ENCODE measurements around the gene ZFP36L2. TPM values are rescaled to one million over a fixed set of nuclear protein-coding genes. Genes with fewer than 3 reads are reported as not detected.
A peak's percentile ranks its signal among the peaks of the same experiment; 100 is the strongest.

The ZFP36L2 gene
- total RNA-seq, 1 experiment from 2014 or later: 105 TPM

DNA sequence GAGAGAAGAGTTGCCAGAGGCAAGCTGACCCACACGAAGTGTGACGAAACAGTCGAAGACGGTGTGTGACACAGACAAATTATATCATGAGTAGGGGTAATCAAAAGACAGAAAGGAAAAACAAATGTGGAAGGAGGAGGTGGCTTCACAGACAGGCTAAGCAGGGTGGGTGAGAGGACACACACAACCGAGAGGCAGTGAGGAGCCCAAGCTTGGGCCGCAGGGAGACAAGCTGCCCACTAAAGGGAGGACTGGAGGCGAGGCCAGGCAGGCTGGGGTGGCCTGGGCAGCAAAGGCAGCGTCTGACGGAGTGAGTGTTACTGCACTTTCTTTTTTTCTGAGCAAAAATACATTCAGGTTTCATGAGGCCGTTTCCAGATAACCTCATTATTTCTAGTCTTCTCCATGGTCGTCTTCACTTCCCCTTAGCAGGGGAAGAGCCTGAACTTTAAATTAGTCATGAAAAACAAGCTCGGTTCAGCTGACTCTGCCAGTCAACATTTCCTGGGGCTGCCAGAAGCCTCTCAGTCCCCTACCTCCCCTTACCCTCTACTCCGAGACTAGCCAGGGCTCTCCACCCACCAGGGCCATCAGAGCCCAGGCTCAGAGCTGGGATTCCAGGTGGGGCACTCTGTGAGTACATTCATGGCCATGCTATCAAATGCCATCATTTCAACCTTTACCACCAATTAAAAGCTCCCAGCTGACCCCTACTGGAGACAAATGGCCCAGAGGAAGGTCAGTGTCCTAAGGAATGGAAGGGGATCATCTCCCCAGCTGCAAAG lies 13.8 kb upstream of the ZFP36L2 start:
- H3K27ac Mint-ChIP-seq: peak overlapping the region in 1 of 3 experiments; percentile 3; a peak in 2 of 7 replicates
- TF ChIP-seq, protein P1, sequence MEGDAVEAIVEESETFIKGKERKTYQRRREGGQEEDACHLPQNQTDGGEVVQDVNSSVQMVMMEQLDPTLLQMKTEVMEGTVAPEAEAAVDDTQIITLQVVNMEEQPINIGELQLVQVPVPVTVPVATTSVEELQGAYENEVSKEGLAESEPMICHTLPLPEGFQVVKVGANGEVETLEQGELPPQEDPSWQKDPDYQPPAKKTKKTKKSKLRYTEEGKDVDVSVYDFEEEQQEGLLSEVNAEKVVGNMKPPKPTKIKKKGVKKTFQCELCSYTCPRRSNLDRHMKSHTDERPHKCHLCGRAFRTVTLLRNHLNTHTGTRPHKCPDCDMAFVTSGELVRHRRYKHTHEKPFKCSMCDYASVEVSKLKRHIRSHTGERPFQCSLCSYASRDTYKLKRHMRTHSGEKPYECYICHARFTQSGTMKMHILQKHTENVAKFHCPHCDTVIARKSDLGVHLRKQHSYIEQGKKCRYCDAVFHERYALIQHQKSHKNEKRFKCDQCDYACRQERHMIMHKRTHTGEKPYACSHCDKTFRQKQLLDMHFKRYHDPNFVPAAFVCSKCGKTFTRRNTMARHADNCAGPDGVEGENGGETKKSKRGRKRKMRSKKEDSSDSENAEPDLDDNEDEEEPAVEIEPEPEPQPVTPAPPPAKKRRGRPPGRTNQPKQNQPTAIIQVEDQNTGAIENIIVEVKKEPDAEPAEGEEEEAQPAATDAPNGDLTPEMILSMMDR (conservative IDR thresholded peaks at IDR 0.05): peak; percentile 51; the same call in 2 of the 3 replicates
- no CpG with 5 or more reads among the region's 13 CpGs for WGBS (ENCODE audit: extremely low coverage, insufficient read length, low lambda C conversion rate)

More for the DNA sequence above, 13.8 kb upstream of the ZFP36L2 start:
- Histone ChIP-seq H2BK20ac (ENCODE audit: low read depth, low read length, poor library complexity, severe bottlenecking) (no peak overlapping the region), H4K20me1 (ENCODE audit: control insufficient read depth, insufficient read depth, insufficient read length) (no peaks in the 10 kb centered on the region), H3K27ac (ENCODE audit: insufficient read length, low read depth, low read length) (no peak overlapping the region), H4K5ac (ENCODE audit: insufficient read length, low read depth, low read length) (no peak overlapping the region), H3K4ac (ENCODE audit: low read depth, low read length) (no peak overlapping the region), H2AFZ (ENCODE audit: low read length) (no peak overlapping the region), H2AK5ac (ENCODE audit: insufficient read length, low read length) (no peak overlapping the region), H3K18ac (ENCODE audit: insufficient read length, low read depth, low read length) (no peak overlapping the region), H3K56ac (ENCODE audit: insufficient read length, low read depth, low read length) (no peak overlapping the region), H3K4me2 (ENCODE audit: insufficient read depth, insufficient read length, low read length) (no peak overlapping the region), H3K9me3 (ENCODE audit: control insufficient read depth, low read depth, low read length) (no peaks in the 10 kb centered on the region), H4K91ac (ENCODE audit: insufficient read length, low read depth, low read length) (no peak overlapping the region), H2BK120ac (ENCODE audit: low read depth, low read length, poor library complexity, severe bottlenecking) (no peak overlapping the region), H2BK5ac (ENCODE audit: insufficient read length, low read length) (no peak overlapping the region), H4K8ac (replicated peaks; ENCODE audit: insufficient read length, low read depth, low read length) (no peak overlapping the region), H3K14ac (ENCODE audit: insufficient read depth, low read length) (no peak overlapping the region), H3K23ac (ENCODE audit: insufficient read length, low read depth, low read length) (no peak overlapping the region), H3K4me1 (ENCODE audit: insufficient read depth, low read length) (no peaks in the 10 kb centered on the region), H2BK12ac (ENCODE audit: insufficient read length, low read depth, low read length) (no peak overlapping the region), H3K27me3 (ENCODE audit: insufficient read depth, low read length) (no peaks in the 10 kb centered on the region), H3K9ac (ENCODE audit: extremely low read depth, insufficient read length, low read length) (no peak overlapping the region), H2BK15ac (ENCODE audit: low read depth, low read length) (no peak overlapping the region), H3K23me2 (ENCODE audit: insufficient read length, low read depth, low read length, poor library complexity, severe bottlenecking) (no peaks in the 10 kb centered on the region), H3K79me1 (ENCODE audit: insufficient read depth, low read depth, low read length, poor library complexity, severe bottlenecking) (no peaks in the 10 kb centered on the region), H3T11ph (ENCODE audit: low read length) (no peak overlapping the region), H3K79me2 (ENCODE audit: insufficient read depth, low read length) (no peaks in the 10 kb centered on the region)
- H3K36me3 Mint-ChIP-seq (ENCODE audit: insufficient read depth in 1 of 3, low read depth in 3 of 3): 0 out of 7 replicates have a peak, but pooled peaks cover 0 to 1% (median 0%) of the 10 kb centered on the region in 3 experiments
- H3K4me1 Mint-ChIP-seq: peaks cover 5 to 8% of the 10 kb centered on the region in 2 experiments; a peak in 3 of 4 replicates
- H3K9me3 Mint-ChIP-seq: no peaks in the 10 kb centered on the region; a peak in 1 of 5 replicates
- DNase-seq: no peak
- H3K27me3 Mint-ChIP-seq (ENCODE audit: low read depth): no peaks in the 10 kb centered on the region
- no peak overlapping the region for H3K4me3 Mint-ChIP-seq
